Hepatocyte (in vitro differentiated cells): ENCODE measurements around the gene SHH. TPM values are rescaled to one million over a fixed set of nuclear protein-coding genes. Genes with fewer than 3 reads are reported as not detected.

Experiments used
- DNase-seq: peaks from one replicate; pipeline ENCODE4 v3.0.0-alpha.2; 2016; ENCODE audit warnings: low spot score
- H2AFZ ChIP-seq: fragments of 200-600 bp; sonication (generic); 2 replicates; pipeline ENCODE4 v1.6.0; 2016; ENCODE audit warnings: antibody characterized with exemption, mild to moderate bottlenecking
- H3K27ac ChIP-seq: fragments of 200-600 bp; sonication (generic); 2 replicates; pipeline ENCODE4 v1.5.1; 2016; ENCODE audit warnings: mild to moderate bottlenecking
- H3K27me3 ChIP-seq: fragments of 200-600 bp; sonication (generic); 2 replicates; pipeline ENCODE4 v1.6.1; 2016
- H3K36me3 ChIP-seq: fragments of 200-600 bp; sonication (generic); replicated peaks from 2 replicates; pipeline ENCODE4 v1.5.1; 2016; ENCODE audit warnings: low read depth; ENCODE audit not compliant: insufficient read depth
- H3K4me1 ChIP-seq: fragments of 200-600 bp; sonication (generic); 2 replicates; pipeline ENCODE4 v1.5.1; 2016; ENCODE audit warnings: mild to moderate bottlenecking, moderate library complexity; ENCODE audit not compliant: insufficient read depth
- H3K4me2 ChIP-seq: fragments of 200-600 bp; sonication (generic); 2 replicates; pipeline ENCODE4 v1.6.0; 2016
- H3K4me3 ChIP-seq: fragments of 200-600 bp; sonication (generic); 2 replicates; pipeline ENCODE4 v1.5.1; 2016; ENCODE audit warnings: mild to moderate bottlenecking
- H3K79me2 ChIP-seq: fragments of 200-600 bp; sonication (generic); 2 replicates; pipeline ENCODE4 v1.6.0; 2017; ENCODE audit warnings: mild to moderate bottlenecking
- H3K9me2 ChIP-seq: fragments of 200-600 bp; sonication (generic); replicated peaks from 2 replicates; pipeline ENCODE4 v1.6.0; 2017; ENCODE audit warnings: mild to moderate bottlenecking; ENCODE audit not compliant: insufficient read depth
- H3K9me3 ChIP-seq: fragments of 200-600 bp; sonication (generic); 2 replicates; pipeline ENCODE4 v1.5.1; 2016; ENCODE audit warnings: low read depth, mild to moderate bottlenecking
- H4K20me1 ChIP-seq: fragments of 200-600 bp; sonication (generic); 2 replicates; pipeline ENCODE4 v1.6.0; 2016; ENCODE audit warnings: mild to moderate bottlenecking; ENCODE audit not compliant: insufficient read depth, poor library complexity, severe bottlenecking
- CTCF ChIP-seq: fragments of 200-600 bp; sonication (generic); IDR thresholded peaks from 2 replicates; pipeline ENCODE4 v1.5.1; 2016; ENCODE audit warnings: antibody characterized with exemption, mild to moderate bottlenecking; ENCODE audit not compliant: poor library complexity
- EZH2 ChIP-seq: fragments of 200-600 bp; sonication (generic); IDR thresholded peaks from 2 replicates; pipeline ENCODE4 v1.6.1; 2016; ENCODE audit warnings: antibody characterized with exemption, mild to moderate bottlenecking, borderline replicate concordance
- EZH2phosphoT487 ChIP-seq: fragments of 200-600 bp; sonication (generic); IDR thresholded peaks from one replicate; pipeline ENCODE4 v1.6.1; 2018; ENCODE audit warnings: antibody characterized with exemption, mild to moderate bottlenecking, low read depth, moderate library complexity; ENCODE audit not compliant: unreplicated experiment, severe bottlenecking
- WGBS: methylation state at CpG from one replicate; pipeline ENCODE4 v1.1.6; 2016; ENCODE audit warnings: low lambda C conversion rate; ENCODE audit errors: missing lambda C conversion rate; 5-methylcytosine and 5-hydroxymethylcytosine counted together
- polyA plus RNA-seq: library from polyadenylated mRNA; unstranded; fragments of >200 nt; fragmentation: Nextera tagmentation; extraction: Ambion mirVana; gene quantifications from 2 replicates; pipeline ENCODE4 v1.2.1, GENCODE V29; 2016
- total RNA-seq: library from RNA; depleted of rRNA; stranded (reverse); fragments of >200 nt; gene quantifications from 2 replicates; pipeline ENCODE4 v1.2.3, GENCODE V29; 2014

SHH gene
- total and polyA plus RNA-seq, 2 experiments from 2014 or later: 12.1 to 21.2 TPM

GRCh38 chr7:155810770-155811559 lies 1.3 kb downstream of the SHH start:
- Histone ChIP-seq H3K4me2 (peak overlapping the region; percentile 95), H3K27ac (peak overlapping the region; percentile 96), H4K20me1 (no peaks in the 10 kb centered on the region), H3K4me3 (peak overlapping the region; percentile 72), H3K79me2 (peaks cover 24% of the 10 kb centered on the region), H3K9me3 (no peaks in the 10 kb centered on the region), H3K36me3 (no peaks in the 10 kb centered on the region), H3K4me1 (peaks cover 18% of the 10 kb centered on the region), H3K9me2 (no peaks in the 10 kb centered on the region), H3K27me3 (peaks cover 78% of the 10 kb centered on the region), H2AFZ (no peak overlapping the region)
- TF ChIP-seq EZH2 (no peak), CTCF (no peak), EZH2phosphoT487 (no peak)
- no peak for DNase-seq
- WGBS: 5% methylated on average over 21 of the region's 21 CpGs

- H3K4me1 ChIP-seq: peaks cover 23% of the 10 kb centered on the region
- H3K36me3 ChIP-seq: no peaks in the 10 kb centered on the region
- under 1% methylated on average over 54 of the region's 69 CpGs for WGBS
- DNase-seq: no peak
- peak overlapping the region; percentile 72 for H3K4me3 ChIP-seq
- no peaks in the 10 kb centered on the region for H4K20me1 ChIP-seq
- H2AFZ ChIP-seq: no peak overlapping the region
- H3K79me2 ChIP-seq: peaks cover 24% of the 10 kb centered on the region
- H3K9me2 ChIP-seq: no peaks in the 10 kb centered on the region
- H3K9me3 ChIP-seq: no peaks in the 10 kb centered on the region
- TF ChIP-seq EZH2 (no peak), EZH2phosphoT487 (no peak), CTCF (no peak)
- H3K27ac ChIP-seq: peak overlapping the region; percentile 96
- peaks cover 77% of the 10 kb centered on the region for H3K27me3 ChIP-seq
- H3K4me2 ChIP-seq: peak overlapping the region; percentile 95
Measured at GRCh38 chr7:155809947-155810769, 2.1 kb downstream of the SHH start.

- 1% methylated on average over 12 of the region's 43 CpGs for WGBS
- H3K27ac ChIP-seq: peak overlapping the region; percentile 96
- H3K27me3 ChIP-seq: peaks cover 78% of the 10 kb centered on the region
- peak overlapping the region; percentile 95 for H3K4me2 ChIP-seq
- no peak for DNase-seq
- no peaks in the 10 kb centered on the region for H3K9me2 ChIP-seq
- peaks cover 28% of the 10 kb centered on the region for H3K4me1 ChIP-seq
- H4K20me1 ChIP-seq: no peaks in the 10 kb centered on the region
- peaks cover 24% of the 10 kb centered on the region for H3K79me2 ChIP-seq
- no peaks in the 10 kb centered on the region for H3K36me3 ChIP-seq
- peak overlapping the region; percentile 72 for H3K4me3 ChIP-seq
- H2AFZ ChIP-seq: peak overlapping the region; percentile 56
- H3K9me3 ChIP-seq: no peaks in the 10 kb centered on the region
- TF ChIP-seq CTCF: no peak
- peak; percentile 3 for TF ChIP-seq EZH2
Measured at GRCh38 chr7:155809332-155809946, 2.8 kb downstream of the SHH start.
